Epithelial cell of esophagus (primary cell): Measurements from ENCODE around the gene SETDB1.
A peak's percentile ranks its signal among the peaks of the same experiment; 100 is the strongest.
"Not testable (repeated sequence)": the region's sequence is repeated elsewhere in the genome, so short reads cannot be mapped to it uniquely, and the experiment has no call there.

ENCODE experiments used
- DNase-seq: peaks from one replicate; pipeline ENCODE4 v3.0.0; 2010; ENCODE audit warnings: low read depth
- H3K4me3 ChIP-seq: 2 replicates; pipeline ENCODE4 v1.5.1; 2011; ENCODE audit warnings: mild to moderate bottlenecking, low read length, control low read depth
- CTCF ChIP-seq: IDR thresholded peaks from 2 replicates; pipeline ENCODE4 v1.5.1; 2011; ENCODE audit warnings: low read depth, mild to moderate bottlenecking, low read length, control low read depth, inconsistent platforms; ENCODE audit not compliant: insufficient read depth; ENCODE audit errors: missing control alignments

SETDB1 gene

DNA sequence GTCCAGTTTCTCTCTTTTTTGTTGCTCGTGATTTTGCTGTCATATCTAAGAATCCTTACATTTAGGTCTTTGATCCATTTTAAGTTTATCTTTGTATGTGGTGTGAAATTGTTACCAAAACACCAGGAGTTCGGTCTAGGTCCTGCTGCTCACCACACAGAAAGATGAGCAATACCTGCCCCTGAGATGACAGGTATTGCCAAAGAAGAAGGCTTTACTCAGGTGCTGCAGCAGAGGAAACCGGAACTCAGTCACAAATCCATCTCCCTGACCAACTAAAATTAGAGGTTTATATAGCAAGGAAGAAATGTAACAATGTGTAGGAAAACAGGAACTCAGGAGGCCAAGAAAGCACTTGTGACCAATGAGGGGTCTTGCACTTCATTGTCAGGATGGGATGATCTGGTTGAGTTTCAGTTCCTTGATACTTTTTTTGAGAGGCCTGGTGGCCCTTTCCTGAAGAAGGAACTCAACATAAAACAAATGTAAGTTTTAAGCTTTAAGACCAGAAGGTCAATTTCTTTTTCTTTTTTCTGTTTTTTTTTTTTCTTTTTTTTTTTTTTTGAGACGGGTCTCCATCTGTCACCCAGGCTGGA is 16.5 kb upstream of the SETDB1 start:
- DNase-seq, result no peak
- H3K4me3 ChIP-seq, result no peak overlapping the region
- TF ChIP-seq CTCF, result no peak

GRCh38 chr1:150912623-150913022 is 13.5 kb upstream of the SETDB1 start:
- H3K4me3 ChIP-seq, result no peak overlapping the region
- TF ChIP-seq CTCF, result no peak
- DNase-seq, result no peak

- no peak for TF ChIP-seq CTCF
- H3K4me3 ChIP-seq, result no peak overlapping the region
- no peak for DNase-seq
Observed at GRCh38 chr1:150917387-150917786, 8.8 kb upstream of the SETDB1 start.

- DNase-seq, result peak; percentile 95
- peak; percentile 83 for TF ChIP-seq CTCF
- H3K4me3 ChIP-seq, result no peak overlapping the region
Observed at GRCh38 chr1:150922519-150922975, 3.6 kb upstream of the SETDB1 start.

GRCh38 chr1:150925080-150925479 is 1.1 kb upstream of the SETDB1 start:
- no peak for DNase-seq
- peak overlapping the region; percentile 91 for H3K4me3 ChIP-seq
- no peak for TF ChIP-seq CTCF

- DNase-seq, result no peak
- no peak overlapping the region for H3K4me3 ChIP-seq
- TF ChIP-seq CTCF, result no peak
Observed at GRCh38 chr1:150927624-150928023, 1.5 kb downstream of the SETDB1 start.

GRCh38 chr1:150928286-150928685 is 2.1 kb downstream of the SETDB1 start:
- DNase-seq, result no peak
- no peak overlapping the region for H3K4me3 ChIP-seq
- TF ChIP-seq CTCF, result no peak

DNA sequence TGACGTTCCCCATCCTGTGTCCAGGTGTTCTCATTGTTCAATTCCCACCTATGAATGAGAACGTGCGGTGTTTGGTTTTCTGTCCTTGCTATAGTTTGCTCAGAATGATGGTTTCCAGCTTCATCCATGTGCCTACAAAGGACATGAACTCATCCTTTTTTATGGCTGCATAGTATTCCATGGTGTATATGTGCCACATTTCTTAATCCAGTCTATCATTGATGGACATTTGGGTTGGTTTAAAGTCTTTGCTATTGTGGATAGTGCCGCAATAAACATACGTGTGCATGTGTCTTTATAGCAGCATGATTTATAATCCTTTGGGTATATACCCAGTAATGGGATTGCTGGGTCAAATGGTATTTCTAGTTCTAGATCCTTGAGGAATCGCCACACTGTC is 2.6 kb downstream of the SETDB1 start:
- DNase-seq, H3K4me3 ChIP-seq: not testable (repeated sequence)
